A549 (cell line): ENCODE data around the gene HECTD2. TPM values are rescaled to one million over a fixed set of nuclear protein-coding genes. Genes with fewer than 3 reads are reported as not detected.

Source experiments
- ATAC-seq, 2 experiments: fragments of 200-7000 bp in 1 of 2; fragments of >200 bp in 1 of 2; cut with Nextera tagmentation in 1 of 2; cut with Tn5 transposase in 1 of 2; 3 replicates each; pipeline versions ENCODE4 v1.8.0 to v1.9.1; 2018 to 2020; ENCODE audit warnings: mild to moderate bottlenecking in 1 of 2, moderate library complexity in 1 of 2
- CTCF ChIA-PET: fragments of 300-600 bp; sonication (Branson Sonifier 250); formaldehyde crosslinking; extraction: SDS; loops from one replicate; lab custom pipeline; 2021; ENCODE audit warnings: antibody characterized with exemption, inconsistent platforms; lab: Yijun Ruan, JAX
- POLR2A ChIA-PET: fragments of 350-600 bp; formaldehyde crosslinking; extraction: SDS; loops from one replicate; lab custom pipeline; 2021; ENCODE audit warnings: antibody characterized with exemption, inconsistent platforms; lab: Yijun Ruan, JAX
- DNase-seq, 2 experiments: peaks; one replicate each; pipeline versions ENCODE4 v3.0.0 to v3.0.0-alpha.2; 2011 to 2016; ENCODE audit warnings: low read depth in 1 of 2, low spot score in 1 of 2
- FAIRE-seq: peaks from 2 replicates; lab custom pipeline; 2011; peaks lifted over from hg19 to GRCh38; lab: Jason Lieb, UNC
- H3K27ac ChIP-seq, 2 experiments: fragments of >200 bp; sonication (Bioruptor Twin); formaldehyde crosslinking; 3 replicates each; pipeline ENCODE4 v1.5.1; 2016 to 2017
- H3K4me1 ChIP-seq: fragments of >200 bp; sonication (Bioruptor Twin); formaldehyde crosslinking; 3 replicates; pipeline ENCODE4 v1.6.1; 2016
- H3K4me2 ChIP-seq: fragments of >200 bp; sonication (Bioruptor Twin); formaldehyde crosslinking; 3 replicates; pipeline ENCODE4 v1.6.1; 2016
- H3K4me3 ChIP-seq: fragments of >200 bp; sonication (Bioruptor Twin); formaldehyde crosslinking; 3 replicates; pipeline ENCODE4 v1.5.1; 2016
- H3K9me3 ChIP-seq: fragments of >200 bp; sonication (Bioruptor Twin); formaldehyde crosslinking; 3 replicates; pipeline ENCODE4 v1.6.1; 2016
- BHLHE40 ChIP-seq: IDR thresholded peaks from 2 replicates; pipeline ENCODE4 v1.6.1; 2012; ENCODE audit warnings: low read depth, low read length, inconsistent platforms
- CEBPB ChIP-seq, 2 experiments: fragments of >200 bp in 1 of 2; sonication (Bioruptor Twin) in 1 of 2; formaldehyde crosslinking in 1 of 2; IDR thresholded peaks; 2 replicates each; pipeline ENCODE4 v1.6.1; 2012 to 2016
- EHF ChIP-seq: fragments of 250-450 bp; sonication (Bioruptor Pico); IDR thresholded peaks from 2 replicates; pipeline ENCODE4 v1.5.0; 2020; ENCODE audit warnings: mild to moderate bottlenecking
- EP300 ChIP-seq, 2 experiments: fragments of >200 bp; sonication (Bioruptor Twin); formaldehyde crosslinking; IDR thresholded peaks; 2 replicates in 1 of 2; 3 replicates in 1 of 2; pipeline ENCODE4 v1.6.1; 2016 to 2017
- ESRRA ChIP-seq: fragments of 150-350 bp; IDR thresholded peaks from 2 replicates; pipeline ENCODE4 v1.6.1; 2014; ENCODE audit warnings: mild to moderate bottlenecking, low read length, borderline replicate concordance
- FOSB ChIP-seq: fragments of 250-450 bp; sonication (Bioruptor Pico); IDR thresholded peaks from 2 replicates; pipeline ENCODE4 v1.5.0; 2020; ENCODE audit warnings: mild to moderate bottlenecking, moderate library complexity
- FOSL2 ChIP-seq, 2 experiments: fragments of 450-650 bp in 1 of 2; fragments of >200 bp in 1 of 2; sonication (Bioruptor Twin) in 1 of 2; formaldehyde crosslinking; IDR thresholded peaks; 2 replicates each; pipeline versions ENCODE4 v1.5.0 to v1.6.1; 2016 to 2020; ENCODE audit warnings: mild to moderate bottlenecking in 1 of 2, moderate library complexity in 1 of 2
- GATA3 ChIP-seq: IDR thresholded peaks from 2 replicates; pipeline ENCODE4 v1.6.1; 2012; ENCODE audit warnings: borderline replicate concordance
- HDAC2 ChIP-seq: fragments of 200-600 bp; sonication (generic); IDR thresholded peaks from 2 replicates; pipeline ENCODE4 v1.6.1; 2016
- HEYL ChIP-seq: fragments of 250-450 bp; sonication (Bioruptor Pico); IDR thresholded peaks from 2 replicates; pipeline ENCODE4 v1.8.0; 2021; ENCODE audit warnings: mild to moderate bottlenecking, moderate library complexity
- HOXA7 ChIP-seq: fragments of 250-450 bp; sonication (Bioruptor Pico); IDR thresholded peaks from 2 replicates; pipeline ENCODE4 v1.5.0; 2020; ENCODE audit warnings: mild to moderate bottlenecking, moderate library complexity
- JUN ChIP-seq, 2 experiments: fragments of >200 bp; sonication (Bioruptor Twin); formaldehyde crosslinking; IDR thresholded peaks; 2 replicates in 1 of 2; 3 replicates in 1 of 2; pipeline ENCODE4 v1.6.1; 2016 to 2017
- JUNB ChIP-seq: fragments of >200 bp; sonication (Bioruptor Twin); formaldehyde crosslinking; IDR thresholded peaks from 2 replicates; pipeline ENCODE4 v1.6.1; 2016
- KDM1A ChIP-seq: fragments of 200-600 bp; sonication (generic); IDR thresholded peaks from 2 replicates; pipeline ENCODE4 v1.6.1; 2016; ENCODE audit warnings: low read depth, mild to moderate bottlenecking
- KDM5A ChIP-seq: fragments of 200-600 bp; sonication (generic); IDR thresholded peaks from 2 replicates; pipeline ENCODE4 v1.6.1; 2016; ENCODE audit warnings: antibody characterized with exemption, mild to moderate bottlenecking
- MAFK ChIP-seq: fragments of 450-650 bp; IDR thresholded peaks from 2 replicates; pipeline ENCODE4 v1.6.1; 2014; ENCODE audit not compliant: partially characterized antibody
- MAZ ChIP-seq: fragments of 150-350 bp; IDR thresholded peaks from 2 replicates; pipeline ENCODE4 v1.6.1; 2014; ENCODE audit warnings: antibody characterized with exemption, low read depth, low read length, borderline replicate concordance
- POLR2AphosphoS2 ChIP-seq: conservative IDR thresholded peaks from 2 replicates; pipeline ENCODE4 v1.6.1; 2012; ENCODE audit warnings: low read length, improper control_type of control experiment, inconsistent platforms
- RAD21 ChIP-seq, 2 experiments: fragments of >200 bp in 1 of 2; sonication (Bioruptor Twin) in 1 of 2; formaldehyde crosslinking in 1 of 2; IDR thresholded peaks in 1 of 2; conservative IDR thresholded peaks in 1 of 2; 2 replicates in 1 of 2; 3 replicates in 1 of 2; pipeline ENCODE4 v1.6.1; 2012 to 2018; ENCODE audit warnings: inconsistent platforms in 1 of 2
- RARB ChIP-seq: fragments of 250-450 bp; sonication (Bioruptor Pico); IDR thresholded peaks from 2 replicates; pipeline ENCODE4 v1.8.0; 2021; ENCODE audit warnings: mild to moderate bottlenecking, moderate library complexity
- RCOR1 ChIP-seq: fragments of 150-350 bp; IDR thresholded peaks from 2 replicates; pipeline ENCODE4 v1.6.1; 2014; ENCODE audit warnings: antibody characterized with exemption, low read length, low read depth
- REST ChIP-seq: fragments of 200-600 bp; sonication (generic); IDR thresholded peaks from 2 replicates; pipeline ENCODE4 v1.6.1; 2016; ENCODE audit warnings: antibody characterized with exemption, mild to moderate bottlenecking, moderate library complexity
- SMC3 ChIP-seq: fragments of >200 bp; sonication (Bioruptor Twin); formaldehyde crosslinking; IDR thresholded peaks from 3 replicates; pipeline ENCODE4 v1.6.1; 2018; ENCODE audit warnings: inconsistent platforms
- TFCP2L1 ChIP-seq: fragments of 250-450 bp; sonication (Bioruptor Pico); IDR thresholded peaks from 2 replicates; pipeline ENCODE4 v1.5.0; 2021; ENCODE audit warnings: mild to moderate bottlenecking
- TP53 ChIP-seq: fragments of 250-450 bp; sonication (Bioruptor Pico); IDR thresholded peaks from 2 replicates; pipeline ENCODE4 v1.5.0; 2021; ENCODE audit warnings: mild to moderate bottlenecking, moderate library complexity
- WGBS: methylation state at CpG from one replicate; pipeline ENCODE4 v1.1.6; 2017; ENCODE audit errors: missing lambda C conversion rate; 5-methylcytosine and 5-hydroxymethylcytosine counted together
- polyA plus RNA-seq, 4 experiments: library from polyadenylated mRNA; depleted of rRNA in 3 of 4; stranded (reverse); fragments of >200 nt; fragmentation: RNase III in 1 of 4; extraction: RNeasy Plus Mini Kit Qiagen cat#74134 plus additional on column Dnase treatment in 1 of 4; gene quantifications; 2 replicates in 3 of 4; 3 replicates in 1 of 4; pipeline ENCODE4 v1.2.3, GENCODE V29; 2011 to 2017
- TF ChIP-seq, protein P1 (sequence below): fragments of 250-450 bp; sonication (Bioruptor Pico); IDR thresholded peaks from 2 replicates; pipeline ENCODE4 v1.5.0; 2021; ENCODE audit warnings: mild to moderate bottlenecking, moderate library complexity, borderline replicate concordance
- TF ChIP-seq, protein P2 (sequence below): fragments of >200 bp; sonication (Bioruptor Twin); formaldehyde crosslinking; IDR thresholded peaks from 3 replicates; pipeline ENCODE4 v1.6.1; 2016

Gene HECTD2
- polyA plus RNA-seq, 2 of the 4 experiments (the other 2 are of a cell fraction): 4.1 to 13.9 TPM

DNA sequence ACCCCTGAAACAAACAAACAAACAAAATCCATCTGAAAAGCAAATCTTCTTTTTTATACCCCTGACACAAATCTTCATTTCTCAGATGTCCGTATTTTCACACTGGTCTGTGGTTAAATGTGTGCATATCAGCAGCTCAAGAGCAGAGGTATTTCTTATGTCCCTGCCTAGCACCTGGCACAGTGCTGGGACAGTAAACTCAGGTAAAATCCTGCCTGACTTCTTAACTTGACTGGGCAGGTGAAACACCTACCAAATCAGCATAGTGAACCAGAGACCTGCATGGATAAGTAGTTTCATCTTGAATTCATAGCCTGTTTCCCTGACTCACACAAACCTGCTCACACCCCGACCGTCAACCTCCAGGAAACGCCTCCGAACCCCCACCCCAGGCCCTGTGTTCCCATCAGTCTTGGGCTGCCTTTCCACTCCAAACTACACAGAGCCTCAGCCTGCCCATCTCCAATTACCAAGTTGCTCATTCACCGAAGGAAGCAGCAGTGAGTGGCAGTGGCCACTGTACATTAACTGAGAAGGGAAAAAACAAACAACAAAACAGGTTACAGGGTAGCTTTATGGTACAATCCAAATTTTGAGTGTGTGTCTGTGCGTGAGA, 109.9 kb downstream of the HECTD2 start (continued):
- TF ChIP-seq, protein P1, sequence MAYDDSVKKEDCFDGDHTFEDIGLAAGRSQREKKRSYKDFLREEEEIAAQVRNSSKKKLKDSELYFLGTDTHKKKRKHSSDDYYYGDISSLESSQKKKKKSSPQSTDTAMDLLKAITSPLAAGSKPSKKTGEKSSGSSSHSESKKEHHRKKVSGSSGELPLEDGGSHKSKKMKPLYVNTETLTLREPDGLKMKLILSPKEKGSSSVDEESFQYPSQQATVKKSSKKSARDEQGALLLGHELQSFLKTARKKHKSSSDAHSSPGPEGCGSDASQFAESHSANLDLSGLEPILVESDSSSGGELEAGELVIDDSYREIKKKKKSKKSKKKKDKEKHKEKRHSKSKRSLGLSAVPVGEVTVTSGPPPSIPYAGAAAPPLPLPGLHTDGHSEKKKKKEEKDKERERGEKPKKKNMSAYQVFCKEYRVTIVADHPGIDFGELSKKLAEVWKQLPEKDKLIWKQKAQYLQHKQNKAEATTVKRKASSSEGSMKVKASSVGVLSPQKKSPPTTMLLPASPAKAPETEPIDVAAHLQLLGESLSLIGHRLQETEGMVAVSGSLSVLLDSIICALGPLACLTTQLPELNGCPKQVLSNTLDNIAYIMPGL (CRISPR knock-in tag): no peak
- TF ChIP-seq MAFK (no peak), FOSB (CRISPR knock-in tag) (no peak), KDM5A (no peak), JUNB (no peak)

DNA sequence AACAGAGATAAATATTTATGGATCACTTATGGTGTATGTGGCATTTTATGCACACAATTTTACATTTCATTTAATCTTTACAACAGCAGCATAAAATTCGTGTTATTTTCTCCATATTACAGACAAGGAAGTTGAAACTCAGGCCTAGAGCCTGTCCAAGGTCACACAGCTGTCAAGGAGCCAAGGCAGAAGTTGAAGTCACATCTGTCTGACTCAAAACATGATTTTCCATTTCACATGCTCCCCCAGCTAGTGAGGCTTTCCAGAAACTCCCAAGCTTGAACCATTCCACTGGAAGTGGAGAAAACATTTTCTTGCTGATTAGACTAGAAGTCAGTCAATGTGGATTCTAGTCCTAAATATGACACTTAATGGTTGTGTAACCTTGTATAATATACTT, 110.5 kb downstream of the HECTD2 start:
- ChIA-PET CTCF (no interaction called here), POLR2A (no interaction called here)
- no peak for FAIRE-seq
- WGBS: 12% methylated on average over 1 of the region's 1 CpG
- TF ChIP-seq RCOR1: no peak
- no peak for TF ChIP-seq TP53 (CRISPR knock-in tag)
- TF ChIP-seq ESRRA: no peak
- no peak for TF ChIP-seq TFCP2L1 (CRISPR knock-in tag)
- no peak for TF ChIP-seq SMC3
- TF ChIP-seq HOXA7 (CRISPR knock-in tag): no peak
- ATAC-seq: no peak
- H3K4me1 ChIP-seq: no peaks in the 10 kb centered on the region
- no peak overlapping the region for H3K4me2 ChIP-seq
- peaks cover 6% of the 10 kb centered on the region; the same call in 1 of the 3 replicates for H3K9me3 ChIP-seq
- no peak overlapping the region for H3K27ac ChIP-seq
- no peak for DNase-seq
- no peak overlapping the region for H3K4me3 ChIP-seq

GRCh38 chr10:91521439-91521838, 111.3 kb downstream of the HECTD2 start:
- Histone ChIP-seq H3K4me1 (no peaks in the 10 kb centered on the region), H3K4me3 (no peak overlapping the region), H3K9me3 (peaks cover 6% of the 10 kb centered on the region; the same call in 1 of the 3 replicates), H3K27ac (no peak overlapping the region), H3K4me2 (no peak overlapping the region)
- DNase-seq: no peak
- no peak for FAIRE-seq
- ChIA-PET CTCF (no interaction called here), POLR2A (no interaction called here)
- WGBS: 74% methylated on average over 1 of the region's 1 CpG
- TF ChIP-seq HDAC2 (no peak), REST (no peak), HEYL (CRISPR knock-in tag) (no peak), RARB (CRISPR knock-in tag) (no peak), RAD21 (conservative IDR thresholded peaks at IDR 0.05 in 1 of 2, IDR thresholded peaks at IDR 0.05 in 1 of 2) (no peak), GATA3 (no peak), EP300 (IDR thresholded peaks at IDR 0.05) (no peak), TFCP2L1 (CRISPR knock-in tag) (no peak), BHLHE40 (no peak), TP53 (CRISPR knock-in tag) (no peak), MAZ (no peak), EHF (CRISPR knock-in tag) (no peak), POLR2AphosphoS2 (no peak), JUN (IDR thresholded peaks at IDR 0.05) (no peak), KDM1A (no peak), CEBPB (IDR thresholded peaks at IDR 0.05) (no peak), FOSL2 (IDR thresholded peaks at IDR 0.05) (no peak), FOSL2 (CRISPR knock-in tag; IDR thresholded peaks at IDR 0.05) (no peak)
- TF ChIP-seq, protein P2, sequence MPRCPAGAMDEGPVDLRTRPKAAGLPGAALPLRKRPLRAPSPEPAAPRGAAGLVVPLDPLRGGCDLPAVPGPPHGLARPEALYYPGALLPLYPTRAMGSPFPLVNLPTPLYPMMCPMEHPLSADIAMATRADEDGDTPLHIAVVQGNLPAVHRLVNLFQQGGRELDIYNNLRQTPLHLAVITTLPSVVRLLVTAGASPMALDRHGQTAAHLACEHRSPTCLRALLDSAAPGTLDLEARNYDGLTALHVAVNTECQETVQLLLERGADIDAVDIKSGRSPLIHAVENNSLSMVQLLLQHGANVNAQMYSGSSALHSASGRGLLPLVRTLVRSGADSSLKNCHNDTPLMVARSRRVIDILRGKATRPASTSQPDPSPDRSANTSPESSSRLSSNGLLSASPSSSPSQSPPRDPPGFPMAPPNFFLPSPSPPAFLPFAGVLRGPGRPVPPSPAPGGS: no peak
- no peak for ATAC-seq
